GM23338 (cell line): ENCODE results near the gene SSH2. TPM values are rescaled to one million over a fixed set of nuclear protein-coding genes. Genes with fewer than 3 reads are reported as not detected.

Experiments used
- ATAC-seq: fragments of 200-7000 bp; cut with Tn5 transposase; 3 replicates; pipeline ENCODE4 v1.9.1; 2020
- DNase-seq: peaks from one replicate; pipeline ENCODE4 v3.0.0-alpha.2; 2015; ENCODE audit warnings: low spot score
- H2AFZ ChIP-seq: fragments of 200-600 bp; sonication (generic); 2 replicates; pipeline ENCODE4 v1.8.0; 2016; ENCODE audit warnings: antibody characterized with exemption, mild to moderate bottlenecking, moderate library complexity
- H3F3A ChIP-seq: fragments of 200-600 bp; sonication (generic); replicated peaks from 2 replicates; pipeline ENCODE4 v1.8.0; 2017; ENCODE audit warnings: antibody characterized with exemption, mixed run types, low read depth
- H3K27ac ChIP-seq: fragments of 200-600 bp; sonication (generic); 2 replicates; pipeline ENCODE4 v1.6.1; 2016; ENCODE audit warnings: low read depth
- H3K27me3 ChIP-seq: fragments of 200-600 bp; sonication (generic); 2 replicates; pipeline ENCODE4 v1.8.0; 2016; ENCODE audit warnings: mild to moderate bottlenecking, mixed run types, moderate library complexity; ENCODE audit not compliant: insufficient read depth
- H3K36me3 ChIP-seq: fragments of 200-600 bp; sonication (generic); 2 replicates; pipeline ENCODE4 v1.8.0; 2016; ENCODE audit warnings: mild to moderate bottlenecking; ENCODE audit not compliant: insufficient read depth
- H3K4me1 ChIP-seq: fragments of 200-600 bp; sonication (generic); 2 replicates; pipeline ENCODE4 v1.8.0; 2016; ENCODE audit warnings: mild to moderate bottlenecking, moderate library complexity; ENCODE audit not compliant: insufficient read depth
- H3K4me2 ChIP-seq: fragments of 200-600 bp; sonication (generic); 2 replicates; pipeline ENCODE4 v1.7.1; 2017; ENCODE audit warnings: mixed run types
- H3K4me3 ChIP-seq: fragments of 200-600 bp; sonication (generic); 2 replicates; pipeline ENCODE4 v1.6.1; 2016; ENCODE audit warnings: mixed run types
- H3K79me2 ChIP-seq: fragments of 200-600 bp; sonication (generic); replicated peaks from 2 replicates; pipeline ENCODE4 v1.8.0; 2017; ENCODE audit warnings: mild to moderate bottlenecking; ENCODE audit not compliant: insufficient read depth
- H3K9me2 ChIP-seq: fragments of 200-600 bp; sonication (generic); 2 replicates; pipeline ENCODE4 v1.8.0; 2017; ENCODE audit not compliant: insufficient read depth
- H4K20me1 ChIP-seq: fragments of 200-600 bp; sonication (generic); replicated peaks from 2 replicates; pipeline ENCODE4 v1.8.0; 2017; ENCODE audit warnings: mild to moderate bottlenecking; ENCODE audit not compliant: insufficient read depth
- H3K27ac Mint-ChIP-seq: 2 replicates; pipeline ENCODE4 v1.8.0; 2020; ENCODE audit warnings: inconsistent platforms, mild to moderate bottlenecking, moderate library complexity, mixed read lengths
- H3K27me3 Mint-ChIP-seq: 3 replicates; pipeline ENCODE4 v1.8.0; 2022; ENCODE audit warnings: low read depth, mild to moderate bottlenecking, moderate library complexity, mixed read lengths, inconsistent platforms; ENCODE audit not compliant: insufficient read depth, poor library complexity
- H3K36me3 Mint-ChIP-seq: 3 replicates; pipeline ENCODE4 v1.8.0; 2021; ENCODE audit warnings: low read depth, mild to moderate bottlenecking, inconsistent platforms, moderate library complexity, mixed read lengths
- H3K4me1 Mint-ChIP-seq: 3 replicates; pipeline ENCODE4 v1.8.0; 2020; ENCODE audit warnings: mild to moderate bottlenecking, inconsistent platforms, mixed read lengths
- H3K4me3 Mint-ChIP-seq: 3 replicates; pipeline ENCODE4 v1.8.0; 2021; ENCODE audit warnings: moderate library complexity, mild to moderate bottlenecking, inconsistent platforms, mixed read lengths
- H3K9me3 Mint-ChIP-seq: 3 replicates; pipeline ENCODE4 v1.8.0; 2020; ENCODE audit warnings: moderate library complexity, mild to moderate bottlenecking, inconsistent platforms, mixed read lengths
- CREB1 ChIP-seq: fragments of 250-450 bp; sonication (Bioruptor Pico); IDR thresholded peaks from 2 replicates; pipeline ENCODE4 v1.5.0; 2020; ENCODE audit warnings: low read depth, mild to moderate bottlenecking, moderate library complexity
- EZH2 ChIP-seq: fragments of 200-600 bp; sonication (generic); IDR thresholded peaks from one replicate; pipeline ENCODE4 v1.8.0; 2017; ENCODE audit warnings: antibody characterized with exemption, mild to moderate bottlenecking, low read depth; ENCODE audit not compliant: unreplicated experiment
- EZH2phosphoT487 ChIP-seq: fragments of 200-600 bp; sonication (generic); IDR thresholded peaks from one replicate; pipeline ENCODE4 v1.8.1; 2018; ENCODE audit warnings: antibody characterized with exemption; ENCODE audit not compliant: unreplicated experiment
- JUNB ChIP-seq: IDR thresholded peaks from one replicate; pipeline ENCODE4 v1.6.1; 2016; ENCODE audit warnings: antibody characterized with exemption; ENCODE audit not compliant: unreplicated experiment
- POLR2AphosphoS5 ChIP-seq: IDR thresholded peaks from 2 replicates; pipeline ENCODE4 v1.6.1; 2016; ENCODE audit warnings: antibody characterized with exemption, low read depth
- STAT1 ChIP-seq: IDR thresholded peaks from one replicate; pipeline ENCODE4 v1.6.1; 2016; ENCODE audit warnings: antibody characterized with exemption; ENCODE audit not compliant: unreplicated experiment
- polyA plus RNA-seq: library from polyadenylated mRNA; unstranded; fragments of >200 nt; fragmentation: Nextera tagmentation; extraction: Ambion mirVana; gene quantifications from 2 replicates; pipeline ENCODE4 v1.2.1, GENCODE V29; 2016
- total RNA-seq: library from RNA; depleted of rRNA; stranded (reverse); fragments of >200 nt; shearing (Covaris generic); gene quantifications from 2 replicates; pipeline ENCODE4 v1.2.3, GENCODE V29; 2014
- TF ChIP-seq, protein P1 (sequence below): fragments of 250-450 bp; sonication (Bioruptor Pico); IDR thresholded peaks from 2 replicates; pipeline ENCODE4 v1.5.0; 2020; ENCODE audit warnings: mild to moderate bottlenecking, moderate library complexity
- TF ChIP-seq, protein P2 (sequence below): IDR thresholded peaks from one replicate; pipeline ENCODE4 v1.6.1; 2018; ENCODE audit warnings: antibody characterized with exemption; ENCODE audit not compliant: unreplicated experiment
- TF ChIP-seq, protein P3 (sequence below): IDR thresholded peaks from 2 replicates; pipeline ENCODE4 v1.6.1; 2016; ENCODE audit warnings: antibody characterized with exemption

The SSH2 gene
- total and polyA plus RNA-seq, 2 experiments from 2014 or later = 9.9 to 12.1 TPM

DNA sequence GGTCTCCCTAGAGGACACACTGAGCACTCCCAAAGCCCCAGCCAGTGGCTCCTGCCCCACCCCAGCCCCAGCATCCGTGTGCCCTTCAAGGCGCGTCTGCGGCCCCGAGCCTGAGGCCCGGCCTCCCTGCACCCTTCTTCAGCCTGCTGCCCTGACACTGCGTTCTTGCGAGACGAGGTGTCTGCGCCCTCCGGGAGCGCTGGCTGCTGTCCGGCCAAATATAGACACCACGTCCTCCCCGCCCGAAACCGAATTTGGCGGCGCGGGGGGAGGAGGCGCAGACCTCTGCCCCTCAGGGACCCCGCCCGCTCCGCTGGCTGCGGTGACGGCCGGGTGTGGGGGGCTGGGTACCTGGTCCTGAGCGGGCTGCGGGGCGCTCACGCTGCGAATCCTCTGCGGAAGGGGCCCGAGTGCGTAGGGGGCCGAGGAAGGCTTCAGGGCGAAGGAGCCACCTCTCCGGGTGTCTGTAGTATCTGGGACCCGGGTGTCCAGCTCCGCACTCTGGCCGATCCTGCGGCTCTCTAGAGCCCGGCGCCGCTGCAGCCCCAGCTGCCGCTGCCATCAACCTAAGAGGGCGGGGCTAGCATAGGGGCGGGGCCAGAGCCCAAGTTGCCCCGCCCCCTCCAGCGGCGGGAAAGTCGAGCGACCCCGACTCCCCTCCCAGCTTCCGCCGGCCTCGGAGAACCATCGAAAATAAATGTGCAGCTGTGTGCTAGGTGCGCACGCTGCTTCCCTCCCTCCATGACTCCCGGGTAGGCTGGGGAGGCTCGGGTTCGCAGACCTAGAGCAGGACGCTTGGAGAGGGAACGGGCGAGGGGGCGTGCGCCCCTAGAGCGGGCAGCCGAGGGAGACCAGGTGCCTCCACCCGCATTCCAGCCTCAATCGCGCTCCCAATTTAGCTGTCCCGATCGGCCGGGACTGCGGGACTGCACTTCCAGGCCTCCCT, 307.4 kb downstream of the SSH2 start, which contains the start of gene CORO6:
Gene CORO6, minus strand, starts transcription at position 576 of the 946 bp plus-strand sequence. CDS start 1,491 bp downstream, outside the sequence.
- Histone ChIP-seq H2AFZ (peak within 1 kb of the TSS; percentile 97), H4K20me1 (no peaks in the 10 kb centered on the region; the same call in 1 of the 2 replicates), H3K79me2 (no peaks in the 10 kb centered on the region), H3F3A (no peaks in the 10 kb centered on the region; the same call in 1 of the 2 replicates), H3K36me3 (no peaks in the 10 kb centered on the region), H3K27ac (peak within 1 kb of the TSS; percentile 78), H3K27me3 (peaks cover 60% of the 10 kb centered on the region), H3K4me1 (peaks cover 22% of the 10 kb centered on the region), H3K9me2 (0 out of 2 replicates have a peak, but pooled peaks cover 4% of the 10 kb centered on the region), H3K4me2 (peak within 1 kb of the TSS; percentile 93), H3K4me3 (peak within 1 kb of the TSS; percentile 89)
- TF ChIP-seq POLR2AphosphoS5 (peak; percentile 90), CREB1 (no peak), EZH2 (no peak), STAT1 (no peak), EZH2phosphoT487 (no peak), JUNB (no peak)
- Mint-ChIP-seq H3K27me3 (peaks cover 37% of the 10 kb centered on the region), H3K27ac (peak within 1 kb of the TSS; percentile 59; the same call in 1 of the 2 replicates), H3K4me3 (peak within 1 kb of the TSS; percentile 72), H3K36me3 (no peaks in the 10 kb centered on the region; the same call in 2 of the 3 replicates), H3K9me3 (no peaks in the 10 kb centered on the region; the same call in 2 of the 3 replicates), H3K4me1 (peaks cover 33% of the 10 kb centered on the region)
- ATAC-seq (peak; percentile 46), DNase-seq (peak; percentile 85)

DNA sequence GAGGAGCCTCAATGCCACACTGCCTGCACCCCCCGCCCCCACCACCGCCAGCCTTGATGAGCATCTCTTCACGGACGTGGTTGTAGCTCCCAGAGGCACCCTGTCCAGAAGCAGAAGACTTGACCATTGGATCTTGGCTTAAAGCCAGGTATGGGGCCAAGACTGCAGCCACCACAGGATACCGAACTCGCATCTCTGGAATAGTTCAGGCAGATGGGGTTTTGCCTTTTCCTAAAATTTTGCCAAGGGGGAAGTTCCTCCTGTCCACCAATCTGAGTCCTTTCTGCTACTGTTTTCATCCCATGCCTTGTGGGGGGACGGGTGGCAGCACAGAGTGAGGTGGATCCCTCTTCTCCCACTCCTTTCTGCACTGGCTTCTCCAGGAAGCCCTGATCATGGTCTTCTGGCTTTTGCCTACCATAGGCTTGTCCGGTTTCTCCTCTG, 308.3 kb downstream of the SSH2 start:
- Mint-ChIP-seq H3K9me3 (no peaks in the 10 kb centered on the region; the same call in 2 of the 3 replicates), H3K27ac (no peak overlapping the region), H3K27me3 (peaks cover 46% of the 10 kb centered on the region), H3K4me1 (peaks cover 37% of the 10 kb centered on the region), H3K4me3 (peak overlapping the region; percentile 72), H3K36me3 (no peaks in the 10 kb centered on the region; the same call in 2 of the 3 replicates)
- 0 out of 2 replicates have a peak, but pooled peaks cover 4% of the 10 kb centered on the region for H3K9me2 ChIP-seq
- peaks cover 24% of the 10 kb centered on the region for H3K4me1 ChIP-seq
- H3K27ac ChIP-seq = no peak overlapping the region
- H3K4me3 ChIP-seq = peak overlapping the region; percentile 89
- DNase-seq (no peak), ATAC-seq (no peak)
- H3K79me2 ChIP-seq = no peaks in the 10 kb centered on the region
- H2AFZ ChIP-seq = no peak overlapping the region
- H3K27me3 ChIP-seq = peaks cover 68% of the 10 kb centered on the region
- H3K4me2 ChIP-seq = peak overlapping the region; percentile 93
- no peaks in the 10 kb centered on the region for H3K36me3 ChIP-seq
- no peaks in the 10 kb centered on the region; the same call in 1 of the 2 replicates for H3F3A ChIP-seq
- no peaks in the 10 kb centered on the region; the same call in 1 of the 2 replicates for H4K20me1 ChIP-seq
- TF ChIP-seq, protein P1, sequence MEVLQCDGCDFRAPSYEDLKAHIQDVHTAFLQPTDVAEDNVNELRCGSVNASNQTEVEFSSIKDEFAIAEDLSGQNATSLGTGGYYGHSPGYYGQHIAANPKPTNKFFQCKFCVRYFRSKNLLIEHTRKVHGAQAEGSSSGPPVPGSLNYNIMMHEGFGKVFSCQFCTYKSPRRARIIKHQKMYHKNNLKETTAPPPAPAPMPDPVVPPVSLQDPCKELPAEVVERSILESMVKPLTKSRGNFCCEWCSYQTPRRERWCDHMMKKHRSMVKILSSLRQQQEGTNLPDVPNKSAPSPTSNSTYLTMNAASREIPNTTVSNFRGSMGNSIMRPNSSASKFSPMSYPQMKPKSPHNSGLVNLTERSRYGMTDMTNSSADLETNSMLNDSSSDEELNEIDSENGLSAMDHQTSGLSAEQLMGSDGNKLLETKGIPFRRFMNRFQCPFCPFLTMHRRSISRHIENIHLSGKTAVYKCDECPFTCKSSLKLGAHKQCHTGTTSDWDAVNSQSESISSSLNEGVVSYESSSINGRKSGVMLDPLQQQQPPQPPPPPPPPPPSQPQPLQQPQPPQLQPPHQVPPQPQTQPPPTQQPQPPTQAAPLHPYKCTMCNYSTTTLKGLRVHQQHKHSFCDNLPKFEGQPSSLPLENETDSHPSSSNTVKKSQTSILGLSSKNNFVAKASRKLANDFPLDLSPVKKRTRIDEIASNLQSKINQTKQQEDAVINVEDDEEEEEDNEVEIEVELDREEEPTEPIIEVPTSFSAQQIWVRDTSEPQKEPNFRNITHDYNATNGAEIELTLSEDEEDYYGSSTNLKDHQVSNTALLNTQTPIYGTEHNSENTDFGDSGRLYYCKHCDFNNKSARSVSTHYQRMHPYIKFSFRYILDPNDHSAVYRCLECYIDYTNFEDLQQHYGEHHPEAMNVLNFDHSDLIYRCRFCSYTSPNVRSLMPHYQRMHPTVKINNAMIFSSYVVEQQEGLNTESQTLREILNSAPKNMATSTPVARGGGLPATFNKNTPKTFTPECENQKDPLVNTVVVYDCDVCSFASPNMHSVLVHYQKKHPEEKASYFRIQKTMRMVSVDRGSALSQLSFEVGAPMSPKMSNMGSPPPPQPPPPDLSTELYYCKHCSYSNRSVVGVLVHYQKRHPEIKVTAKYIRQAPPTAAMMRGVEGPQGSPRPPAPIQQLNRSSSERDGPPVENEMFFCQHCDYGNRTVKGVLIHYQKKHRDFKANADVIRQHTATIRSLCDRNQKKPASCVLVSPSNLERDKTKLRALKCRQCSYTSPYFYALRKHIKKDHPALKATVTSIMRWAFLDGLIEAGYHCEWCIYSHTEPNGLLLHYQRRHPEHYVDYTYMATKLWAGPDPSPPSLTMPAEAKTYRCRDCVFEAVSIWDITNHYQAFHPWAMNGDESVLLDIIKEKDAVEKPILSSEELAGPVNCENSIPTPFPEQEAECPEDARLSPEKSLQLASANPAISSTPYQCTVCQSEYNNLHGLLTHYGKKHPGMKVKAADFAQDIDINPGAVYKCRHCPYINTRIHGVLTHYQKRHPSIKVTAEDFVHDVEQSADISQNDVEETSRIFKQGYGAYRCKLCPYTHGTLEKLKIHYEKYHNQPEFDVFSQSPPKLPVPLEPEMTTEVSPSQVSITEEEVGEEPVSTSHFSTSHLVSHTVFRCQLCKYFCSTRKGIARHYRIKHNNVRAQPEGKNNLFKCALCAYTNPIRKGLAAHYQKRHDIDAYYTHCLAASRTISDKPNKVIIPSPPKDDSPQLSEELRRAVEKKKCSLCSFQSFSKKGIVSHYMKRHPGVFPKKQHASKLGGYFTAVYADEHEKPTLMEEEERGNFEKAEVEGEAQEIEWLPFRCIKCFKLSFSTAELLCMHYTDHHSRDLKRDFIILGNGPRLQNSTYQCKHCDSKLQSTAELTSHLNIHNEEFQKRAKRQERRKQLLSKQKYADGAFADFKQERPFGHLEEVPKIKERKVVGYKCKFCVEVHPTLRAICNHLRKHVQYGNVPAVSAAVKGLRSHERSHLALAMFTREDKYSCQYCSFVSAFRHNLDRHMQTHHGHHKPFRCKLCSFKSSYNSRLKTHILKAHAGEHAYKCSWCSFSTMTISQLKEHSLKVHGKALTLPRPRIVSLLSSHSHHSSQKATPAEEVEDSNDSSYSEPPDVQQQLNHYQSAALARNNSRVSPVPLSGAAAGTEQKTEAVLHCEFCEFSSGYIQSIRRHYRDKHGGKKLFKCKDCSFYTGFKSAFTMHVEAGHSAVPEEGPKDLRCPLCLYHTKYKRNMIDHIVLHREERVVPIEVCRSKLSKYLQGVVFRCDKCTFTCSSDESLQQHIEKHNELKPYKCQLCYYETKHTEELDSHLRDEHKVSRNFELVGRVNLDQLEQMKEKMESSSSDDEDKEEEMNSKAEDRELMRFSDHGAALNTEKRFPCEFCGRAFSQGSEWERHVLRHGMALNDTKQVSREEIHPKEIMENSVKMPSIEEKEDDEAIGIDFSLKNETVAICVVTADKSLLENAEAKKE (CRISPR knock-in tag) = no peak
- TF ChIP-seq, protein P2, sequence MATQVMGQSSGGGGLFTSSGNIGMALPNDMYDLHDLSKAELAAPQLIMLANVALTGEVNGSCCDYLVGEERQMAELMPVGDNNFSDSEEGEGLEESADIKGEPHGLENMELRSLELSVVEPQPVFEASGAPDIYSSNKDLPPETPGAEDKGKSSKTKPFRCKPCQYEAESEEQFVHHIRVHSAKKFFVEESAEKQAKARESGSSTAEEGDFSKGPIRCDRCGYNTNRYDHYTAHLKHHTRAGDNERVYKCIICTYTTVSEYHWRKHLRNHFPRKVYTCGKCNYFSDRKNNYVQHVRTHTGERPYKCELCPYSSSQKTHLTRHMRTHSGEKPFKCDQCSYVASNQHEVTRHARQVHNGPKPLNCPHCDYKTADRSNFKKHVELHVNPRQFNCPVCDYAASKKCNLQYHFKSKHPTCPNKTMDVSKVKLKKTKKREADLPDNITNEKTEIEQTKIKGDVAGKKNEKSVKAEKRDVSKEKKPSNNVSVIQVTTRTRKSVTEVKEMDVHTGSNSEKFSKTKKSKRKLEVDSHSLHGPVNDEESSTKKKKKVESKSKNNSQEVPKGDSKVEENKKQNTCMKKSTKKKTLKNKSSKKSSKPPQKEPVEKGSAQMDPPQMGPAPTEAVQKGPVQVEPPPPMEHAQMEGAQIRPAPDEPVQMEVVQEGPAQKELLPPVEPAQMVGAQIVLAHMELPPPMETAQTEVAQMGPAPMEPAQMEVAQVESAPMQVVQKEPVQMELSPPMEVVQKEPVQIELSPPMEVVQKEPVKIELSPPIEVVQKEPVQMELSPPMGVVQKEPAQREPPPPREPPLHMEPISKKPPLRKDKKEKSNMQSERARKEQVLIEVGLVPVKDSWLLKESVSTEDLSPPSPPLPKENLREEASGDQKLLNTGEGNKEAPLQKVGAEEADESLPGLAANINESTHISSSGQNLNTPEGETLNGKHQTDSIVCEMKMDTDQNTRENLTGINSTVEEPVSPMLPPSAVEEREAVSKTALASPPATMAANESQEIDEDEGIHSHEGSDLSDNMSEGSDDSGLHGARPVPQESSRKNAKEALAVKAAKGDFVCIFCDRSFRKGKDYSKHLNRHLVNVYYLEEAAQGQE = no peak
- TF ChIP-seq, protein P3, sequence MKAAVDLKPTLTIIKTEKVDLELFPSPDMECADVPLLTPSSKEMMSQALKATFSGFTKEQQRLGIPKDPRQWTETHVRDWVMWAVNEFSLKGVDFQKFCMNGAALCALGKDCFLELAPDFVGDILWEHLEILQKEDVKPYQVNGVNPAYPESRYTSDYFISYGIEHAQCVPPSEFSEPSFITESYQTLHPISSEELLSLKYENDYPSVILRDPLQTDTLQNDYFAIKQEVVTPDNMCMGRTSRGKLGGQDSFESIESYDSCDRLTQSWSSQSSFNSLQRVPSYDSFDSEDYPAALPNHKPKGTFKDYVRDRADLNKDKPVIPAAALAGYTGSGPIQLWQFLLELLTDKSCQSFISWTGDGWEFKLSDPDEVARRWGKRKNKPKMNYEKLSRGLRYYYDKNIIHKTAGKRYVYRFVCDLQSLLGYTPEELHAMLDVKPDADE = no peak
